IMR-90 (cell line): Measurements from ENCODE around the gene PITX1. TPM values are rescaled to one million over a fixed set of nuclear protein-coding genes. Genes with fewer than 3 reads are reported as not detected.
A peak's percentile ranks its signal among the peaks of the same experiment; 100 is the strongest.

Experiments
- ATAC-seq: fragments of 200-7000 bp; cut with Tn5 transposase; 2 replicates; pipeline ENCODE4 v1.9.1; 2020; ENCODE audit warnings: low read depth, mild to moderate bottlenecking, moderate library complexity
- BruUV-seq: library from RNA; stranded (reverse); fragments of 400-500 nt; replicated peaks from 2 replicates; lab custom pipeline; 2021; lab: Mats Ljungman, UMichigan
- CTCF ChIA-PET: fragments of 300-600 bp; formaldehyde crosslinking; extraction: SDS; loops from one replicate; lab custom pipeline; 2021; ENCODE audit warnings: antibody characterized with exemption; lab: Yijun Ruan, JAX
- POLR2A ChIA-PET: fragments of 300-600 bp; sonication (Branson Sonifier 250); formaldehyde crosslinking; loops from one replicate; lab custom pipeline; 2022; ENCODE audit warnings: antibody characterized with exemption; ENCODE audit not compliant: unreplicated experiment; lab: Charles Lee
- DNase-seq: peaks from one replicate; pipeline ENCODE4 v3.0.0; 2013
- H2AFZ ChIP-seq: replicated peaks from 2 replicates; pipeline ENCODE3; 2013; ENCODE audit warnings: low read length, mild to moderate bottlenecking; ENCODE audit not compliant: poor library complexity
- H2AK5ac ChIP-seq: 2 replicates; pipeline ENCODE4 v1.6.1; 2013; ENCODE audit warnings: low read depth, low read length, inconsistent platforms
- H2AK9ac ChIP-seq: replicated peaks from 2 replicates; pipeline ENCODE3; 2013; ENCODE audit warnings: mild to moderate bottlenecking, low read depth, low read length, moderate library complexity; ENCODE audit not compliant: poor library complexity
- H2BK120ac ChIP-seq: 2 replicates; pipeline ENCODE4 v1.6.1; 2013; ENCODE audit warnings: low read depth, low read length, inconsistent platforms
- H2BK15ac ChIP-seq: 3 replicates; pipeline ENCODE4 v1.6.1; 2013; ENCODE audit warnings: low read depth, low read length, inconsistent platforms
- H2BK20ac ChIP-seq: 2 replicates; pipeline ENCODE4 v1.6.1; 2013; ENCODE audit warnings: low read depth, mild to moderate bottlenecking, inconsistent platforms, low read length, moderate library complexity
- H2BK5ac ChIP-seq: 2 replicates; pipeline ENCODE4 v1.6.1; 2013; ENCODE audit warnings: mild to moderate bottlenecking, low read depth, low read length, inconsistent platforms; ENCODE audit not compliant: poor library complexity, severe bottlenecking
- H3K14ac ChIP-seq: replicated peaks from 2 replicates; pipeline ENCODE4 v1.6.1; 2013; ENCODE audit warnings: low read depth, low read length, inconsistent platforms
- H3K18ac ChIP-seq: 2 replicates; pipeline ENCODE4 v1.6.1; 2013; ENCODE audit warnings: low read depth, low read length, control low read depth
- H3K23ac ChIP-seq: 2 replicates; pipeline ENCODE4 v1.6.1; 2013; ENCODE audit warnings: low read depth, low read length, inconsistent platforms
- H3K27ac ChIP-seq: 2 replicates; pipeline ENCODE4 v1.5.1; 2013; ENCODE audit warnings: mild to moderate bottlenecking, control low read depth, low read length; ENCODE audit not compliant: insufficient read depth
- H3K27me3 ChIP-seq: 2 replicates; pipeline ENCODE4 v1.6.1; 2013; ENCODE audit warnings: low read length; ENCODE audit not compliant: control insufficient read depth, insufficient read depth
- H3K36me3 ChIP-seq: 2 replicates; pipeline ENCODE4 v1.6.1; 2013; ENCODE audit warnings: low read length, mixed read lengths; ENCODE audit not compliant: control insufficient read depth, insufficient read depth
- H3K4ac ChIP-seq: 2 replicates; pipeline ENCODE4 v1.6.1; 2013; ENCODE audit warnings: low read depth, low read length, inconsistent platforms
- H3K4me1 ChIP-seq: 2 replicates; pipeline ENCODE4 v1.6.1; 2013; ENCODE audit warnings: low read length, mixed read lengths; ENCODE audit not compliant: control insufficient read depth, insufficient read depth
- H3K4me2 ChIP-seq: 2 replicates; pipeline ENCODE4 v1.6.1; 2013; ENCODE audit warnings: low read depth, mild to moderate bottlenecking, control low read depth, low read length, moderate library complexity
- H3K4me3 ChIP-seq: 2 replicates; pipeline ENCODE4 v1.5.1; 2013; ENCODE audit warnings: low read depth, mild to moderate bottlenecking, control low read depth, low read length, moderate library complexity; ENCODE audit not compliant: insufficient read depth
- H3K56ac ChIP-seq: 2 replicates; pipeline ENCODE4 v1.6.1; 2013; ENCODE audit warnings: low read length, inconsistent platforms; ENCODE audit not compliant: insufficient read depth; ENCODE audit errors: extremely low read depth
- H3K79me1 ChIP-seq, 2 experiments: 2 replicates each; pipeline ENCODE4 v1.6.1; 2013; ENCODE audit warnings: low read length in 2 of 2, inconsistent platforms in 1 of 2, low read depth in 1 of 2
- H3K9ac ChIP-seq: 2 replicates; pipeline ENCODE4 v1.6.1; 2013; ENCODE audit warnings: low read depth, low read length, control low read depth
- H3K9me1 ChIP-seq: 2 replicates; pipeline ENCODE4 v1.6.1; 2013; ENCODE audit warnings: low read length, inconsistent platforms; ENCODE audit not compliant: insufficient read depth
- H3K9me3 ChIP-seq: 2 replicates; pipeline ENCODE4 v1.6.1; 2013; ENCODE audit warnings: low read length; ENCODE audit not compliant: control insufficient read depth, insufficient read depth
- H4K20me1 ChIP-seq: 2 replicates; pipeline ENCODE4 v1.6.1; 2013; ENCODE audit warnings: low read length, inconsistent platforms; ENCODE audit not compliant: insufficient read depth
- H4K5ac ChIP-seq: 2 replicates; pipeline ENCODE4 v1.6.1; 2013; ENCODE audit warnings: mild to moderate bottlenecking, low read depth, low read length, control low read depth
- H4K8ac ChIP-seq, 2 experiments: 2 replicates each; pipeline ENCODE4 v1.6.1; 2013; ENCODE audit warnings: low read depth in 2 of 2, low read length in 2 of 2, control low read depth in 1 of 2, inconsistent platforms in 1 of 2
- H4K91ac ChIP-seq: 2 replicates; pipeline ENCODE4 v1.6.1; 2013; ENCODE audit warnings: low read depth, low read length, inconsistent platforms; ENCODE audit not compliant: insufficient read depth
- BHLHE40 ChIP-seq: fragments of 150-350 bp; IDR thresholded peaks from 2 replicates; pipeline ENCODE4 v1.6.1; 2016; ENCODE audit warnings: mild to moderate bottlenecking, low read depth, low read length
- CEBPB ChIP-seq: IDR thresholded peaks from 2 replicates; pipeline ENCODE4 v1.6.1; 2012; ENCODE audit warnings: low read depth, low read length, improper control_type of control experiment
- FOS ChIP-seq: fragments of 150-350 bp; IDR thresholded peaks from 2 replicates; pipeline ENCODE4 v1.6.1; 2016; ENCODE audit warnings: low read depth, low read length
- MAZ ChIP-seq: IDR thresholded peaks from 2 replicates; pipeline ENCODE4 v1.6.1; 2012; ENCODE audit warnings: low read depth, mild to moderate bottlenecking, low read length, improper control_type of control experiment, moderate library complexity, borderline replicate concordance
- NFE2L2 ChIP-seq: fragments of 150-350 bp; IDR thresholded peaks from 2 replicates; pipeline ENCODE4 v1.6.1; 2016; ENCODE audit warnings: low read depth, mild to moderate bottlenecking, low read length
- RAD21 ChIP-seq: IDR thresholded peaks from 2 replicates; pipeline ENCODE4 v1.6.1; 2012; ENCODE audit warnings: low read length, improper control_type of control experiment
- WGBS, 2 experiments: methylation state at CpG; one replicate each; pipeline versions ENCODE4 v1.1.5 to v1.1.7; 2013; ENCODE audit warnings: missing lambda C conversion rate in 2 of 2; ENCODE audit not compliant: insufficient read length in 1 of 2; ENCODE audit errors: extremely low coverage in 2 of 2; 5-methylcytosine and 5-hydroxymethylcytosine counted together
- dilution Hi-C: fragments of 300-500 bp; cut with HindIII; formaldehyde crosslinking; loops from one replicate; pipeline ENCODE4 v1.14.3; 2018; ENCODE audit warnings: low sequenced_read_pairs; ENCODE audit not compliant: unreplicated experiment
- in situ Hi-C: fragments of 300-500 bp; cut with MboI; formaldehyde crosslinking; loops from 3 replicates; pipeline ENCODE4 v1.14.3; 2019; ENCODE audit warnings: low sequenced_read_pairs, inconsistent platforms, mixed read lengths
- intact Hi-C: fragments of 100-400 bp; cut with micrococcal nuclease; formaldehyde crosslinking; loops from 2 replicates; pipeline ENCODE4 v1.10.0; 2022
- polyA plus RNA-seq, 3 experiments: library from polyadenylated mRNA; depleted of rRNA; stranded (reverse); fragments of >200 nt; gene quantifications; 2 replicates each; pipeline ENCODE4 v1.2.3, GENCODE V29; 2012; ENCODE audit warnings: low replicate concordance in 1 of 3
- total RNA-seq: library from RNA; depleted of rRNA; stranded (reverse); fragments of >200 nt; gene quantifications from 2 replicates; pipeline ENCODE4 v1.2.3, GENCODE V29; 2012
- TF ChIP-seq, protein P1 (sequence below): fragments of 150-350 bp; IDR thresholded peaks from 2 replicates; pipeline ENCODE4 v1.6.1; 2016; ENCODE audit warnings: low read depth, mild to moderate bottlenecking, low read length, moderate library complexity, borderline replicate concordance
- TF ChIP-seq, protein P2 (sequence below): fragments of 150-350 bp; IDR thresholded peaks from 2 replicates; pipeline ENCODE4 v1.6.1; 2017; ENCODE audit warnings: mild to moderate bottlenecking, antibody characterized with exemption, low read length, low read depth

PITX1 gene
- total and polyA plus RNA-seq, 2 of the 4 experiments (the other 2 are of a cell fraction), result 10.4 to 29.8 TPM

DNA sequence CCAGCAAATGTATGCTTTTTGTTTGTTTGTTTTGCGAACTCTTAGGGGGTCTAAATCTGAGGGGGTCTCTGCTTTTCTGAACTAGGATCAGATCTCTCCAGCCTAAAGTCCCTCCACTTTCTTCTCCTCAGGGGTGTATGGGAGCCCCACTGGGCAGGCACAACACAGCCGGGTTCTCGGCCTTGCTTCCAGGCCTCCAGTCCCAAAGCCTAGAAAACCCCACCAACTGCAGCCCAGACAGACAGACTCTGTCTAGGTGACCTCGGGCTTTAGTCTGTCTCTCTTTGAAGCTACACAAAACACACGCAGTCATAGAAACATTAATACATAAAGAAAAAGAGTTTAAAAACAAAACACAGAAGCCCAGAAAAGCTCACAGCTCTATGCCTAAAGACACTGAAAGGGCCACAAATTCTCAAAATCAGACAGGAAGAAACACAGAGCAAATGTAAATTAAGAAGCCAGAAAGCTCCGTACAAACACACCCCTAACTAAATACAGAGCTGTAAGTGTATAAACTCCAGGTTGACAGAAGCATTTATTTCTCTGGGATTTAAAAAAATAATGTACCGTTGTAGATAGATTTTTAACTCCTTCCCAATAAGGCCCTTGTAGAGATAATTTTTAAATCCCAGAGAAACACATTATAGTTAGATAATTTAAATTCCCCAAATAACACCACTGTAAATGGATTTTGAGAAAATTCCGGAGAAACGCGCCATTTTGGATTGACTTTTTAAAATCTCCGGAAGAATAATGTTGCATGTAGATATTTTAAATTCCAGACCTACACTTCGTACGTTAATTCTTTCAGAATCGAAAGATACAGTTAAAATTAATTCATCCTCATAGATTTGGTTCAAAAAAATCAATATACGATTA, 2.0 kb downstream of the PITX1 start:
- Histone ChIP-seq H4K20me1 (peaks cover 23% of the 10 kb centered on the region), H3K36me3 (peaks cover 39% of the 10 kb centered on the region), H3K56ac (peak overlapping the region; percentile 36), H3K79me1 (peaks cover 3 to 36% of the 10 kb centered on the region in 2 experiments; a peak in 3 of 4 replicates), H3K4me1 (peaks cover 19% of the 10 kb centered on the region; the same call in 1 of the 2 replicates), H4K5ac (peak overlapping the region; percentile 30), H3K9me3 (peaks cover 7% of the 10 kb centered on the region), H3K18ac (peak overlapping the region; percentile 74), H2AFZ (peak overlapping the region; percentile 8), H2BK20ac (no peak overlapping the region), H2AK5ac (no peak overlapping the region; the same call in 1 of the 2 replicates), H3K4ac (peak overlapping the region; percentile 53), H3K27me3 (peaks cover 2% of the 10 kb centered on the region; the same call in 1 of the 2 replicates), H3K14ac (peak overlapping the region; percentile 18; the same call in 1 of the 2 replicates), H3K27ac (peak overlapping the region; percentile 91), H4K91ac (peak overlapping the region; percentile 32; the same call in 1 of the 2 replicates), H2BK15ac (no peak overlapping the region), H3K23ac (peak overlapping the region; percentile 39), H3K9ac (peak overlapping the region; percentile 95), H3K4me3 (peak overlapping the region; percentile 60), H4K8ac (peak overlapping the region; percentile 61 to 69; a peak in 3 of 4 replicates), H2AK9ac (peak overlapping the region; percentile 3), H2BK120ac (peak overlapping the region; percentile 13; the same call in 1 of the 2 replicates), H3K4me2 (peak overlapping the region; percentile 88), H3K9me1 (0 out of 2 replicates have a peak, but pooled peaks cover 6% of the 10 kb centered on the region), H2BK5ac (peak overlapping the region; percentile 3)
- no TSS peak for BruUV-seq
- 100% methylated on average over 2 of the region's 15 CpGs; no CpG with 5 or more reads in 1 of the 2 experiments for WGBS, 2 experiments
- DNase-seq (no peak), ATAC-seq (no peak)
- ChIA-PET POLR2A (interaction anchor here (0.7 to 1.7 kb wide), 3 partner anchors 108 to 398 kb away, joined by 4 to 16 read pairs (median 4); no protein-coding TSS in a partner anchor), CTCF (interaction anchor here (0.9 kb wide), 1 partner anchor 177 kb away, joined by 3 read pairs; no protein-coding TSS in a partner anchor)
- TF ChIP-seq BHLHE40 (no peak), MAZ (no peak), CEBPB (no peak), NFE2L2 (no peak), RAD21 (no peak), FOS (no peak)
- TF ChIP-seq, protein P1, sequence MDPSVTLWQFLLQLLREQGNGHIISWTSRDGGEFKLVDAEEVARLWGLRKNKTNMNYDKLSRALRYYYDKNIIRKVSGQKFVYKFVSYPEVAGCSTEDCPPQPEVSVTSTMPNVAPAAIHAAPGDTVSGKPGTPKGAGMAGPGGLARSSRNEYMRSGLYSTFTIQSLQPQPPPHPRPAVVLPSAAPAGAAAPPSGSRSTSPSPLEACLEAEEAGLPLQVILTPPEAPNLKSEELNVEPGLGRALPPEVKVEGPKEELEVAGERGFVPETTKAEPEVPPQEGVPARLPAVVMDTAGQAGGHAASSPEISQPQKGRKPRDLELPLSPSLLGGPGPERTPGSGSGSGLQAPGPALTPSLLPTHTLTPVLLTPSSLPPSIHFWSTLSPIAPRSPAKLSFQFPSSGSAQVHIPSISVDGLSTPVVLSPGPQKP, result no peak
- TF ChIP-seq, protein P2, sequence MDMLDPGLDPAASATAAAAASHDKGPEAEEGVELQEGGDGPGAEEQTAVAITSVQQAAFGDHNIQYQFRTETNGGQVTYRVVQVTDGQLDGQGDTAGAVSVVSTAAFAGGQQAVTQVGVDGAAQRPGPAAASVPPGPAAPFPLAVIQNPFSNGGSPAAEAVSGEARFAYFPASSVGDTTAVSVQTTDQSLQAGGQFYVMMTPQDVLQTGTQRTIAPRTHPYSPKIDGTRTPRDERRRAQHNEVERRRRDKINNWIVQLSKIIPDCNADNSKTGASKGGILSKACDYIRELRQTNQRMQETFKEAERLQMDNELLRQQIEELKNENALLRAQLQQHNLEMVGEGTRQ, result no peak
- dilution Hi-C loops (no loop called here), in situ Hi-C loops (no loop called here), intact Hi-C loops (loop anchor here (2.0 to 5.0 kb wide), 4 partner anchors 107 to 230 kb away; no protein-coding TSS in a partner anchor)
